ENCODE data around the gene SNX9.

SNX9 gene

DNA sequence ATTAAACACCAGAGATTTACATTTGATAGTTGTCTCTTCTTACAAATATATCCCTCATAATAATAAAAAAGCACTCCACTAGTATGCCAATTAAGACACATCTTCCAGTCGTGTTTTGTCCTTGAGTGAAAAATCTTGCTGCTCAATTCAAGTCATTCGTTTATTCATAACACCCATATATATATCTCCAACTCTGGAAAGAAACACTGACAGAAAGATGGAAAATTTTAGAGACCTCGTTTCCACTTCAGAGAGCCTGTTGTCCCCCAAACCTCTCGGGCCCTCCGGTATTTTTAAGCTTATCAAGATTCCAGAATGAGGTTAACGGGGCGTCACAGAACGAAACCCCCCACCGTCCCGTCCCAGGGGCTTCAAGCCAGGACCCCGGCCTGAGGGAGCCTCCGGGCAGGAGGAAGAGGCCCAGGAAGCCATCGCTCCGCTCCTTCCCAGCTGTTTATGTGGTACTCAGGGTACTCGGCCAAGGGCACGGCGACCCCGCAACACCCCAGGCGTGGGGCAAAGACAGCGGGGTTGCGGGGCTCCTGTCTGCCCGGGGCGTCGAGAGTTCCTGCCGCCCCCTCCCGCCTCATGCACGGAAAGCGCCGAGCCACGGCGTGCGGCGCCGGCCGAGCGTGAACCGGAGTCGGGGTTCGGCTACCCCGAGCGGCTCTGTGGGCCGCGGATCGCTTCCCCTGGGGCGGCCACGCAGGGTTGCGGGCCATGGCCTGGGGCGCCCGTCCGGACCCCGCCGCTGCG is 623 bp upstream of the SNX9 start:
- peak overlapping the region; percentile 78 to 99 (median 99) for H3K4me2 ChIP-seq

DNA sequence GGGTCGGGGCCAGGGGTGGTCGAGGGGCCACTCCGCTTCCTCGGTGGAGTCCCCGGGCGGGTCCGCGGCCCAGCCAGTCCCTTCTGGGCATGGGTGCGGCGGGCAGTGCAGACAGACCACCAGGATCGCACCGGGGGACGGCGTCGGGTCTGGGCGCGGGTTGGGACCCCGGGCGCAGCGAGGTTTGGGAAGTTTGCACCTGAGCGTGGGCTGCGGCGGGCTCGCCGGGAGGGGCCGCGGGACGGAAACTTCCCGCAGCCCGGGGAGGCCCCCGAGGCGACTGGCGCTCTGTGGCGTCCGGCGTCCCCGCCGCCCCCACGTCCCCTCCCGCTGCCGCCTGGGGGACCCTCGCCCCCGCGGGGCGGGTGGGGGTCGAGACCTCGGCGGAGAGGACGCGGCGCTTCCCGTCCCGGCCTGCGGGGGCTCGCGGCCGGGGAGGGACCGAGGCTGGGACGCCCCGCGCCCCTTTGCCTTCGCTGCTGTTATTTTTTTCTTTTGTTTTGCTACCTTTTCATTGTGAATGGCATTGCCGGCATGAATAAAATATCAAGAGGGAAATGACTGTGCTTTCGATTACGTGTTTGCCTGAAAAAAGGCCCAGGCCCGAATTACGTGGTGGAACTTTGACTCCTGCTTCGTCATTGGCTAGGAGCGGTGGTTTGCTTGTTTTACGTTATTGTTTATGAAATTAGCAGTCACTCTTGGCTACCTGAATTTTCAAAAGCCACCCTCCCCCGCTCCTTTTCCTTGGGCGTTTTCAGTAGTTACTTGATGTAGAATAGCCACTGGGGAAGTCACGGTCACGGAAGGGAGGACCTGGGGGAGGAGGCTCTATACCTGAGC is 703 bp downstream of the SNX9 start:
- peak overlapping the region; percentile 78 to 99 (median 99) for H3K4me2 ChIP-seq
- H3K9me3 ChIP-seq (replicated peaks in 1 of 11), result peaks cover 0 to 10% (median 1%) of the 10 kb centered on the region in 11 experiments; a peak in 10 of 22 replicates
- H3K27me3 ChIP-seq, result peaks cover 44 to 77% (median 66%) of the 10 kb centered on the region in 11 experiments
- H3K4me3 ChIP-seq, result peak overlapping the region; percentile 62 to 94 (median 70)
- H3K27ac ChIP-seq, result peak overlapping the region in 7 of 11 experiments; percentile 22 to 95 (median 61); a peak in 11 of 22 replicates
- H3K9ac ChIP-seq, result peak overlapping the region; percentile 50 to 99 (median 75); a peak in 21 of 22 replicates
- peaks cover 0 to 38% (median 9%) of the 10 kb centered on the region in 11 experiments; a peak in 18 of 22 replicates for H4K20me1 ChIP-seq
- TF ChIP-seq Cebpa-rat (IDR thresholded peaks at IDR 0.05), result no peak
- peaks cover 0 to 6% (median 0%) of the 10 kb centered on the region in 11 experiments; a peak in 3 of 22 replicates for H3K36me3 ChIP-seq
- peaks cover 13 to 25% (median 20%) of the 10 kb centered on the region in 10 experiments for H3K4me1 ChIP-seq

More for the DNA sequence above, 623 bp upstream of the SNX9 start:
- H3K27me3 ChIP-seq, result peaks cover 44 to 79% (median 66%) of the 10 kb centered on the region in 11 experiments
- H3K9ac ChIP-seq, result peak overlapping the region; percentile 50 to 99 (median 75); a peak in 19 of 22 replicates
- H3K27ac ChIP-seq, result peak overlapping the region in 5 of 11 experiments; percentile 55 to 95 (median 78); a peak in 9 of 22 replicates
- H3K9me3 ChIP-seq (replicated peaks in 1 of 11), result peaks cover 4 to 20% (median 8%) of the 10 kb centered on the region in 11 experiments; a peak in 13 of 22 replicates
- H4K20me1 ChIP-seq, result peaks cover 0 to 25% (median 9%) of the 10 kb centered on the region in 11 experiments; a peak in 18 of 22 replicates
- peaks cover 13 to 25% (median 20%) of the 10 kb centered on the region in 10 experiments for H3K4me1 ChIP-seq
- TF ChIP-seq Cebpa-rat (IDR thresholded peaks at IDR 0.05), result no peak
- no peaks in the 10 kb centered on the region for H3K36me3 ChIP-seq
- peak overlapping the region; percentile 62 to 94 (median 70) for H3K4me3 ChIP-seq

DNA sequence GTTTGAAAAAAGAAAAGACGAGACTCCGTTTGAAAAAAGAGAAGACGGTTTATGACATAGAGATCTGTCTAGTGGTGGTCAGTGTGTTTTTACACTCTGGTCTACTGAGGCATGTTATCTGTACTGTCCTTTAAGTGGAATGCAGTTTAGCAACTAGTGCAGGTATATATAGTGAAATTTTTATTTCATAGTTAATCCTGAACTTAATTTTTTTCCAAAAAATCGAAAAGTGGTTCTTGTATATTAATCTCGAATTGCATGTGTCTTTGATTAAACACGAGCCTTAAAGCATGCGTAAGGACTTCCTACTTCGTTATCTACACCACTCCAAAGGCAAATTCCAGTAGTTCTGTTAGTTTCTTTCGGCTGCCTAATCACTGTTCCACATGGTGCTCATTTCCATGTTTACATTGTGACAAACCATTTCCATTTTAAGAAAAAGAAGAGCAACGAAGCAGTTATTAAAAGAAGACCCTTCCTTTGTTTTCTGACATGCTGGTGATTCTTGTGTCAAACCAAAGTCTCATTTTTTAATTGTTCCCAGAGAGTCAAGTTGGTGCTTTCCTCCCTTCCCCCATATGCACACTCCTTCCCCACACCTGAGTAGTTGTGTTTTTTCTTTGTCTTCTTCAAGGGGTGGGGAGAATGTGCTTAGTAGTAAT is 2.3 kb downstream of the SNX9 start:
- Histone ChIP-seq H3K4me2 (peak overlapping the region in 3 of 11 experiments; percentile 78 to 97 (median 96); a peak in 5 of 22 replicates), H3K36me3 (peaks cover 0 to 7% (median 0%) of the 10 kb centered on the region in 11 experiments; a peak in 3 of 22 replicates), H3K9ac (peak overlapping the region in 2 of 11 experiments; percentile 96 to 99; a peak in 2 of 22 replicates), H3K4me1 (peaks cover 17 to 32% (median 25%) of the 10 kb centered on the region in 10 experiments), H3K9me3 (replicated peaks in 1 of 11) (peaks cover 0 to 9% (median 0%) of the 10 kb centered on the region in 11 experiments; a peak in 5 of 22 replicates), H3K27me3 (peaks cover 41 to 61% (median 61%) of the 10 kb centered on the region in 11 experiments), H4K20me1 (peaks cover 0 to 54% (median 9%) of the 10 kb centered on the region in 11 experiments; a peak in 18 of 22 replicates), H3K4me3 (peak overlapping the region in 2 of 10 experiments; percentile 93 to 94; a peak in 4 of 20 replicates), H3K27ac (no peak overlapping the region)
- no peak for TF ChIP-seq Cebpa-rat (IDR thresholded peaks at IDR 0.05)

DNA sequence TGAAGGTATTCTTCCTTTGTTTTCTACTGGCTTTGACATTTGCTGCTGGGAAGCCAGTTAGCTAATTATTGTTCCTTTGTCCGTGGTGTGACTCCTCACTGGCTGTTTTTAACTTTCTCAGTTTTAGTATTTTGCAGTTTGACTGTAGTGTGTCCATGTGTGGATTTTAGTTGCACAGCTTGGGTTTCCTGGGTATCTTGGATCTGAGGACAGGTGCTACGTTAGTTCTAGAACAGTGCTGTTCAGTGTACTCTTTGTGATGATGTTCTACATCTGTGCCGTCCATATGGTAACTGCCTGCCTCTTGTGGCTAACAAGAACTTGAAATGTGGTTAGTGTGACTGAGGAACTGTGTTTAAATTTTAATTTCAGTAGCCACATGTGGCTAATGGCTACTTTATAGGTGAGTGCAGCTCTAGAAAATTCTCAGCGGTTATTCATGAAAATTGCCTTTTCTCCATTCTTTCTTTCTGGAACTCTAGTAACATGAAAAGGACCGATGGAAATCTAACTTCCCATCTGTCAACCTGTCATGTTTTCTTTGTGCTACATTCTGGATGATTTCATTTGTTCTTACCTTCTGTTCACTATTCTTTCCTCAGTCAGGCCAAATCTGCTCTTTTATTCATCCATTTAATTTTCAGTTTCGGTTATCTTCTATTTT is 7.4 kb downstream of the SNX9 start:
- Histone ChIP-seq H3K9me3 (replicated peaks in 1 of 11) (peaks cover 0 to 24% (median 10%) of the 10 kb centered on the region in 11 experiments; a peak in 15 of 22 replicates), H3K36me3 (peaks cover 0 to 17% (median 0%) of the 10 kb centered on the region in 11 experiments; a peak in 3 of 22 replicates), H3K4me2 (peak overlapping the region; percentile 2 to 81 (median 44); a peak in 19 of 22 replicates), H3K27ac (no peak overlapping the region), H4K20me1 (peaks cover 0 to 91% (median 0%) of the 10 kb centered on the region in 11 experiments; a peak in 5 of 22 replicates), H3K27me3 (peaks cover 9 to 10% (median 10%) of the 10 kb centered on the region in 11 experiments), H3K4me1 (peaks cover 16 to 51% (median 27%) of the 10 kb centered on the region in 10 experiments), H3K4me3 (no peak overlapping the region), H3K9ac (no peak overlapping the region)
- no peak for TF ChIP-seq Cebpa-rat (IDR thresholded peaks at IDR 0.05)

DNA sequence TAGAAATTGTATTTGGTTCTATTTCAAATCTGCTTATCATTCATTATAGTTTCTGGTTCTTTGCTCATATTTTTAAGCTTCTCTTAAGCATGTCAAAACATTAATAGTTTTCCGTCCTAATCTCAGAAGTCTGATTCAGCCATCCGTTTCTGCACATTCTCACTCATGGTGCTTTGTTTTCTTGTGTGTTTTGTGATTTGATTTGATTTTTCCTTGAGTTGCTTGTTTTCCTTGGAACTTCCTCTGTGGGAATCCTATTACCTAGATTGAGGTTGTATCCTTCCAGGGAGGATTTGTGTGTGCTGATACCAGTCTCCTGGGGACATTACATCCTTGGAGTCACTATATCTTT is 7.9 kb downstream of the SNX9 start:
- Histone ChIP-seq H3K27ac (no peak overlapping the region), H3K36me3 (peaks cover 0 to 22% (median 0%) of the 10 kb centered on the region in 11 experiments; a peak in 3 of 22 replicates), H3K9me3 (replicated peaks in 1 of 11) (peaks cover 0 to 23% (median 10%) of the 10 kb centered on the region in 11 experiments; a peak in 15 of 22 replicates), H3K4me2 (peak overlapping the region; percentile 25 to 81 (median 44); a peak in 19 of 22 replicates), H3K4me3 (no peak overlapping the region), H4K20me1 (peaks cover 0 to 91% (median 0%) of the 10 kb centered on the region in 11 experiments; a peak in 5 of 22 replicates), H3K9ac (no peak overlapping the region), H3K27me3 (peaks cover 4 to 5% (median 5%) of the 10 kb centered on the region in 11 experiments), H3K4me1 (peaks cover 16 to 46% (median 27%) of the 10 kb centered on the region in 10 experiments)
- TF ChIP-seq Cebpa-rat (IDR thresholded peaks at IDR 0.05), result no peak

DNA sequence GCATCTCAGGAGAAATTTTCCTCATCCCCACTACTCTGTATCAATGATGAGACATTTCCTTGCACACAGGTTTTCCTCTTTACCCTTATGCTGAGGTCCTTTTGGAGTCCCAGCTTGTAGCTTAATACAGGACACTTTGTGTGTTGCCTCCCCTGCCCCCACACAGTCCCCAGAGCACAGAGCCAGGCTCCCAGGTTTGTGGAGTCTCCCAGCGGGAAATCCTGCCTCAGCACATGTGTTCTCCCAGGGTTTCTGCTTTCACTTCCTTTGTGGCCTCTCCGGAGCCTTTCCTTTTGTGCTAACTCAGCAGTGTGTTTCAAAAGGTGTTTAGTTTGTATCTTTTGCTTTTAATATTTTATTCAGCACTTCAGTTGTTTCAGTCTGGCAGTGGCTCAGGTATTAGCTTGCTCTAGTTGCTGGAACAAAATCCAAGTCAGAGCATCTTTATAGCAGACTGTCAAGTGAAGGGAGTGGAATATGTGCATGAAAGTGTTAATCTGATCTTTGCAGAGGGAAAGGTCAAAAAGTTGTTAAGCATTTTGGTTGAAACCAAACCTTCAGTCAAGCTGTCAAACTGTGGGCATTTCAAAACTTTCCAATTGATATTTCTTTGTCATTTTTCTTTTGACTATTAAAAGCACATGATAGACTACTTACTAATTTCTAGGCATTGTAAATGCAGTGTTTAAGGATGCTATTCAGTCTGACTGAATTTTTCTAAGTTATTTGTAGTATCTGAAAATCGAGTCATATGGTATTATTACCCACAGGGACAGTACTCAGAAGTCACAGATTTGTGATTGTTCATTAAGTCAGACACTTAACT is 8.6 kb downstream of the SNX9 start:
- H3K9me3 ChIP-seq (replicated peaks in 1 of 11), result peaks cover 0 to 18% (median 10%) of the 10 kb centered on the region in 11 experiments; a peak in 14 of 22 replicates
- H3K27me3 ChIP-seq, result no peaks in the 10 kb centered on the region
- peaks cover 0 to 22% (median 0%) of the 10 kb centered on the region in 11 experiments; a peak in 3 of 22 replicates for H3K36me3 ChIP-seq
- peaks cover 0 to 92% (median 0%) of the 10 kb centered on the region in 11 experiments; a peak in 4 of 22 replicates for H4K20me1 ChIP-seq
- H3K4me2 ChIP-seq, result peak overlapping the region; percentile 25 to 81 (median 44); a peak in 20 of 22 replicates
- H3K9ac ChIP-seq, result no peak overlapping the region
- H3K27ac ChIP-seq, result no peak overlapping the region
- no peak overlapping the region for H3K4me3 ChIP-seq
- H3K4me1 ChIP-seq, result peaks cover 16 to 43% (median 27%) of the 10 kb centered on the region in 10 experiments
- no peak for TF ChIP-seq Cebpa-rat (IDR thresholded peaks at IDR 0.05)
